ELF-1 (cell line): ENCODE measurements around the gene SIGLEC7.

Source experiments
- DNase-seq: peaks from one replicate; pipeline ENCODE4 v3.0.0-alpha.2; 2016; ENCODE audit warnings: low read depth, low spot score

SIGLEC7 gene

DNA sequence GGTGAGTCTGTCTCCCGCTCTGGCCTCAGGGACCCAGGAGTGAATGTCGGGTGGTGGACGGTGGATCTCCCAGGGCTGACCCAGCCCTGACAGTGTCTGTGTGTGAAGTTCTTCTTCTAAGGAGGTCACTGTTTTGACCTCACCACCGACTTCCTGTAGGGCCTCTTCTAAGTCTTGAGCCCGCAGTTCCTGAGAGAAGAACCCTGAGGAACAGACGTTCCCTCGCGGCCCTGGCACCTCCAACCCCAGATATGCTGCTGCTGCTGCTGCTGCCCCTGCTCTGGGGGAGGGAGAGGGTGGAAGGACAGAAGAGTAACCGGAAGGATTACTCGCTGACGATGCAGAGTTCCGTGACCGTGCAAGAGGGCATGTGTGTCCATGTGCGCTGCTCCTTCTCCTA lies at the start of gene SIGLEC7:
SIGLEC7 (plus strand) TSS at position 183 of the 400 bp plus-strand sequence; CDS start at position 252, 69 bp downstream.
- DNase-seq = no peak

DNA sequence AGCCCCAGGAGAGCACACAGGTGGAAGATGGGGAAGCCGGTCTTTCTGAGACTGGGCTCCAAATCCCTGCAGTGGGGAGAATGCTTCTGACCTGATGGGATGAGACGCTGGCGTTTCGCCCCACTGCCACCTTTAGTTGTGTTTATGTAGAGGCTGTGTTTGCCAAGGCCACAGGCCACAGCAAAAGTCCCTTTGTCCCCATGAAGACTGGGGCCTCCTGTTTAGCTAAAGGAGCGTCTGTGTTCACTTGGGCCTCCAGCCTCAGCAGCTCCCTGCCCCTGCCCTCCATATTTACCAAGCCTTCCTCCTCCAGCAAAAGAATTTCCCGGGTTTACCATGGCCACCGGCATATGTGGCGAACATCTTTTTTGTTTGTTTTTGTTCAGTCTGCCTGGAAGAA lies 49.0 kb upstream of the SIGLEC7 start:
- no peak for DNase-seq

DNA sequence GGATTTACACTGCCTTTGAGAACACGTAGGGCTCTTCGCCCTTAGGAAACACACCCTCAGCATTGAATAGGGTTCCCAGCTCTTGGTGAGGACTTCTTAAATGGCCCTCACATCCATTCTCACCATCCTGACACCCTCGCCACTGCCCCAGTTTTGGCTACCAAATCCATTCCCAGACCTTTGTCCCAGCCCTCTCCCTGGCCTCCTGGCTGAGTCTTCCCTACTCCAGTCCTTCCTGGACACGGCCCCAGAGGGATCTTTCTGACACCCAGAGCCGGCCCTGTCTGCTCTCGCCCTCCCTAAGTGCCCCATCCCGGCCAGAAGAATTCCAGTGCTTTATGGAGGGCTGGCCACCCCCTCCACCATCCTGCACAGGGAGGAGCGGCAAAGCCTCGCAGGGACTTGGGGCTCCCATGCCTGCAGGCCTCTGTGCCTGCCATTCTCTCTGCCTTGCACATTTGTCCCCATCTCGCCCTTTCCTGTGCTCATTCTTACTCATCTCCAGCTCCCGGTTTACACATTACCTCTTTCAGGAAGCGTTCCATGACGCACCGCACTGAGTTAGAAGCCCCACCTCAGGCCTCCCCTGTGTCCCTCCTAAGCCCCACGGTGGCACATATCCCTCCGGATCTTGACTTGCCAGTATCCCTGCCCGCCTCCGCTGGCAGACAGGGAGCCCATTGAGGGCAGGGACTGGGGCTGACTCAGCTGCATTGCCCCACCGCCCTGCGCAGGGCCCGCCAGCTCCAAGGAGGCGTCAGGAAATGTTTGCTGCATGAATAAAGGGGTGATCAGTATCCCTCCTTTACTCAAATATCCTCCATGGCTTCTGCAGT lies 48.4 kb upstream of the SIGLEC7 start:
- DNase-seq = no peak

DNA sequence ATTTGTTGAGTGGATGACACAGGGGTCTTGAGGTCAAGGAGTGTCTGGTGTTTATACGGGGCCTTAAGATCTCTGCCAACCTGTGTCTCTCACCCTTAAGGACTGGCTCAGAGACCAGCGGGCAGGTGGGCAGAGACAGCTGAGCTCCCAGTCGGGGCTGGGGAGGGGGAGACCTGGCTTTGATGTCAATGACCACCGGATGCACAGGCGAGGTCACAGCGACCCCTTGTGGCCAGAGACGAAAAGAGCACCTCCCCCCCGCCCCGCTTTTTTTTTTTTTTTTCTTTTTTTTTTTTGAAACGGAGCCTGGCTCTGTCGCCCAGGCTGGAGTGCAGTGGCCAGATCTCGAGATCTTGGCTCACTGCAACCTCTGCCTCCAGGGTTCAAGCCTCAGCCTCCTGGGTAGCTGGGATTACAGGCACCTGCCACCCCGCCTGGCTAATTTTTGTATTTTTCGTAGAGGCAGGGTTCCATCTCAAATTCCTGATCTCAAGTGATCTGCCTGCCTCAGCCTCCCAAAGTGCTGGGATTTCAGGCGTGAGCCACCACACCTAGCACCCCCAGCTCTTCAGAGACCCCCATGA lies 47.3 kb upstream of the SIGLEC7 start:
- DNase-seq = peak; percentile 79

DNA sequence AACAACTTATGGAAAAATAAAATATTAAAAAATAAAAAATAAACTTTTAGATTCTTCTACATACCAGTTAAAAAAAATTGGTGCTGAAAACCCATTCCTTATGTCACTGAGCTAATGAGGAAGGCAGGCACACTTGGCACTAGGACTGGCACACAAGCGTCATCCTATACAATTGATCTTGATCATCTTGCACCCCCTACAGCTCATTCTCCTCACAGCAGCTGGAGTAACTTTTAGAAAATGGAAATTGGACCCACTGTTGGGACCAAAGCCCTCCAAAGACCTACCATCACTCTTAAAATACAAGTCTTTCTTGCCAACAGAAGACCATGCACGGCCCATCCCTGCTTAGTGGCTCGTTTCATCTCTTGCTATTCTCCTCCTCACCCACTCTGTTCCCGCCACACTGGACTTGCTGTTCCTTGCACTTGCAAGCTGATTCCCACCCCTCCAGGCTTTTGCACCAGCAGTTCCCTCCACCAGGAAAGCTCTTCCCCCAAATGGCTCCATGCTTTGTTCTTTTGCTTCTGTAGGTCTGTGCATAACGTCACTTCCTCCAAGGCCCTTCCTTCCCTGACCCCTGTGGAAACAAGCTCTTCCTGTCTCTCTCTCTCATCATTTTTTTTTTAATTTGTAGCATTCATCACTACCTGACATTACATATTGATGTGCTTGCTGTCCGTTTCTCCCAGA lies 45.5 kb upstream of the SIGLEC7 start:
- DNase-seq = no peak

DNA sequence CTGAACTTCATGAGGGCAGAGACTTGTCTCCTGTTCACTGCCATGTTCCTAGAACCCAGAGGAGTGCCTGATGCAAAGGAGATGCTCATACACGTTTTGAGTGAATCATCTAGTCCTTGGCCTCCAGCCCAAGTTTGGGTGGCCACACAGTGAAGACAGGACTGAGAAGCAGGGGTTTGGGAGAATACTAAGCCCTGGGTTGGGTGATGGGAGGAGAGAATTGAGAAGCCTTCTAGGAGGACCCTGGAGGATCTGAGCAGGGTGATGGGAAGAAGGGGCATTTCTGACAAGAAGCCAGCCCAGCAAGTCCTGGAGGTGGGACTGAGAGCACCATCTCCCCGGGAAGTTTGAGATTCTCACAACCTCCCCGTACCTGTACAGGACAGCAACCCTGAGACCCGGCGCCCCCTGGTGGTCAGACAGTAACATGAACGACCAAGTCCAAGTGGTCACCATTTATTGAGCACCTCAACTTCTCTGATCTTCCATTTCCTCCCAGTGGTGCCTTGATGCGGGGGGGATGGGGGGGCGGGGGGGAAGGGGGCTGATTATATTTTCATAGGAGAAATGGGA lies 44.8 kb upstream of the SIGLEC7 start:
- DNase-seq = peak; percentile 53

DNA sequence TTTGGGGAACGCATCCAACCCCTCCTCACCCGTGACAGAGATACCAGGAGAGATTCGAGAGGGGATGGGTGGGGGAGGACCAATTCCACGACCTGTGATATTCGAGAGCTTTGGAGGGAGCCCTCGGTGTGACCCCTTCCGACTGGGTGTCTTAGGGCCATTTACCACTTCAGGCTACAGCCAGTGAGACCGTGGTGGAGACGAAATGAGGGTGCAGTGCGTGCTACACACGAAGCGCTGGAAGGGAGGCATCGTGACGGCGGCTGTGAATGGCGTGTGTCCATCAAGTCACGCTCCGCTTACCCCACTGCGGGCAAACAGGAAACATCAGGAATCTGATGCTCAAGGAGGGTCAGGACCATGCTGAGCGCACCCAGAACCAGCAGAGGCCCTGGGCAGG lies 44.3 kb upstream of the SIGLEC7 start:
- DNase-seq = no peak

DNA sequence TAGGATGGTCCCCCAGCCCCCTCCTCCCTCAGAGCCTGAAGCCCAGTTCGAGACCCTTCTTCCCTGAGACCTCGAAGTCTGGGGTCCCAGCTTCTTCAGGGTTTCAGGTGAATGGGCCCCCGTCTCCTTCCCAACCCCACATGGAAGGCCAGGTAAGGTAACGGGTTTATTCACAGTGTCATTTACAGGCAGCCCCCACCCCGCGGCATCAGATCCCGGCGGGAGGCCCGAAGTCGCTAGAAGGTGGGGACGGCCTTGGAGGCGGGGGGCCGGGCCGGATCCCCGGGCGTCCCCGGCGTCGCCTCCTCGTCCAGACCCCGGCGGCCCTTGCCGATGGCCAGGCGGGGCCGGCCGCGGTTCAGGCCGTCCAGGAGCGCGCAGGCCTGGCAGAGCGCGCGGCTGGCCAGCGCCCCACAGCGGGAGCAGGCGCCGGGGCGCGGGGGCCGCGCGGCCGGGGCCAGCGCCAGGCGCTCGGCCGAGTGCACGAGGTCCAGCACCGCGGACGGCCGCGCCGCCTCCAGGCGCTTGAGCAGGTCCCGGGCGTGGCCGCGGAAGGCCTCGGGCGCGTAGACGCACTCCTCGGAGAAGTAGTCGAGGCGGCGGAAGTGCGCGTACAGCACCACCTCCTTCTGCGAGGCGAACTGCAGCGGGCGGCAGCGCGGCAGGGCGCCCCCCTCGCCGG lies 43.6 kb upstream of the SIGLEC7 start:
- peak; percentile 71 for DNase-seq

DNA sequence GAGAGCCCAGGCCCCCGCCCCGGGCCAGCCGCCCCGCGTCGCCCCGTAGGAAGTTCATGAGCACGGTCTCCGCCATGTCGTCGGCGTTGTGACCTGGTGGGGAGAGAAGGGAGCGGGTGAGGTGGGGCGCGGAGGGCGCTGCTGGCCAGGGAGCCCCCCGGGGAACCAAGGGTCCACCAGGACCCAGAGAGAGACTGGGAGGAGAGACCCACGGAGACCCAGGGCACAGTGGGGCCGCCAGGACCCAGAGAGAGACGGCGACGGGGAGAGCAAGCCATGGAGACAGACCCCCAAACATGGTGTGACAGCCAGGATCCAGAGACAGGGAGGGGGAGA lies 43.1 kb upstream of the SIGLEC7 start:
- DNase-seq = no peak

DNA sequence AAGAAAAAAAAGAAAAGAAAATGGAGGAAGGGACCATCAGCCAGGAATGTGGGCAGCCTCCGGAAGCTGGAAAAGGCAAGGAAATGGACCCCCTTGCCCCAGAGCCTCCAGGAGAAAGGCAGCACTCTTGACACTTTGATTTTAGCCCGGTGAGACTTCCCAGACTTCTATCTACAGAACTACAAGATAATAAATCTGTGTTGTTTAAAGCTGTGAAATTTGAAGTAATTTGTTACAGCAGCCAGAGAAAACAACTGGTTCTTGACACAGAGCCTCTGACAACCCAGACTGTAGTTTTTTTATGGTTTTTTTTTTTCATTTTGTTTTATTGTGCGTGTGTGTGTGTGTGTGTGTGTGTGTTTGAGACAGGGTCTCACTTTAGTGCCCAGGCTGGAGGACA lies 41.5 kb upstream of the SIGLEC7 start:
- DNase-seq = no peak

DNA sequence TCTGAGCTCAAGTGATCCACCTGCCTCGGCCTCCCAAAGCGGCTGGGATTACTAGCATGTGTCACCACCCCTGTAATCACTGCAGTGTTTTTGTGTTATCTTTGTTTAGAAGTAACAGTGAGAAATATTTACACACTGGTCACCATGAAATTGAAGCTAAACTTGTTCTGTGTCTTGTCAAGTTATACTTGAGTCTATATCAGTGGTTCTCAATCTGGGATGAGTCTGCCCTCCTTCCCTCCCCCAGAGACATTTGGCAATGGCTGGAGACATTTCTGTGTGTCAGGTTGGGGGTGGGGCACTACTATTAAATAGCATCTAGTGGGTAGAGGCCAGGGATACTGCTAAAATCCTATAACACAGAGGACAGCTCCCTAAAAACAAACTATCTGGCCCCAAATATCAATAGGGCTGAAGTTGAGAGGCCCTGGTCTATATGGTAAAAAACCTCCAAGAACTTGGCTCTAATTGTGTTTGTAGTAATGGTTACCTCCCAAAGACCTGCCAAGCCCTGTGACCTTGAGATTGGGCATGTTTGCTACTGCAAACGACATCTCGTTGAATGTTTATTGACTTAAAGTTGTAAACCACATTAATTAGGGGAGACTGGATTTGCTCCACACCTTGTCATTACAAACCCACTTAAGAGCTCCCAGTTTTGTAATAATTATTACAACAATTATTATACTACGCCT lies 40.8 kb upstream of the SIGLEC7 start:
- no peak for DNase-seq

DNA sequence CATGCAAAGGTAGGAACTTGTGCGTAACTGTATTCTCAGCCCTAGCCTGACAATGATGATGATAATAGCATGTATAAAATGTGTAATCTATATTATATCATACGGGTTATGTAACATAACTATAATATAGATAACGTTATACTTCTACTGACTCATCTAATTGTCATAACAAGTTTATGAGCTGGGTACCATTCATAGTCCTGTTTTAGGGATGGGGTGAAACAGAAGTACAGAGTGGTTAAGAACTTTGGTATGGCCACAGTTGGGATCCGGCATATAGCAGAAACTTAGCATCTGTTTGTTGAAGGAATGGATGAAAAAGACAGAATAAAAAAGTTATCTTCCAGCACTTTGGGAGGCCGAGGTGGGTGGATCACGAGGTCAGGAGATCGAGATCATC lies 39.1 kb upstream of the SIGLEC7 start:
- no peak for DNase-seq

DNA sequence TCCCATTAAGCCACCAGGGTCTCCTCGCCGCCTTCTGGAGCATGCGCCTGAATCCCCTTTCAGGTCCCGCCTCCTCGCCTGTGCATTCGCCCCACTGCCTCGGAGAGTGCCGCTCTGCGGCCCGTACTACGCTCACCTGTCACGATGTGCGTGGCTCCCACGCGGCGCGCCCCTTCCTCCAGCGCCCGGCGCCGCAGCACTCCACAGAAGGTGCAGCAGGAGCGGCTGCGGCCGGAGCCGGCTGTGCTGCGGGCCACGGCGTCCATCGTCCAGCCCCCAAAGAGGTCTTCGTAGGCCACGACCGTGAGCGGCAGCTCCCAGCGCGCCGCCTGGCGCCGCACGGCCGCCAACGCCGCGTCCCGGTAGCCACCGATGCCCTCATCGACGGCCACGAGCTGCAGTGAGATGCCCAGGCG lies 38.2 kb upstream of the SIGLEC7 start:
- no peak for DNase-seq

DNA sequence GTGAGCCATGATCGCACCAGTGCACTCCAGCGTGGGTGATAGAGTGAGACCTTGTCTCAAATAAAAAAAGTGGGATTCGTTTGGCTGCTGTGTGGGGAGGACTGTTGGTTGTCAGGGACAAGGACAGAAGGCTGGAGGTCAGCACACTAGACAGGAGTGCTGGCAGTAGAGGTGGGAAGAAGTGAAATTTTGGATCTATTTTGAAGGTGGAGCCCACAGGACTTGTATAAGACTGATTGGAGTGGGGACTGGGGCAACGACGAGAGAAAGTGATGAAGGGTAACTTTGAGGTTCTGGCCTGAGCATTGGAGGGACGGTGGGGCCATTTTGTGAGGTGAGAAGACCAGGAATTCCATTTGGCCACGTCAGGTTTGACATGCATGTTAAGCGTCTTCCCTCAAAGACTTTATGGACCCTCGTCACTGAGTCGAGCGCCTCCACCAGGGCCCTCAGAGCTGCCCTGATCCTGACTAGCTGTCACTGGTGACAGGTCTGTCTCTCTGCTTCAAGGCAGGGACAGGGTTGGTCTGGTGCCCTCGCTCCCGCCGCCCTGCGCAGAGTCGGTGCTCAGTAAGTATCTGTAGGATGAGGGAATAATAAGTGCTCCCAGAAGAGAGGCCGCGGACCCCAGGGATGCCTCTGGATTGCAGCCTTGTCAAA lies 34.6 kb upstream of the SIGLEC7 start:
- DNase-seq = peak; percentile 62

DNA sequence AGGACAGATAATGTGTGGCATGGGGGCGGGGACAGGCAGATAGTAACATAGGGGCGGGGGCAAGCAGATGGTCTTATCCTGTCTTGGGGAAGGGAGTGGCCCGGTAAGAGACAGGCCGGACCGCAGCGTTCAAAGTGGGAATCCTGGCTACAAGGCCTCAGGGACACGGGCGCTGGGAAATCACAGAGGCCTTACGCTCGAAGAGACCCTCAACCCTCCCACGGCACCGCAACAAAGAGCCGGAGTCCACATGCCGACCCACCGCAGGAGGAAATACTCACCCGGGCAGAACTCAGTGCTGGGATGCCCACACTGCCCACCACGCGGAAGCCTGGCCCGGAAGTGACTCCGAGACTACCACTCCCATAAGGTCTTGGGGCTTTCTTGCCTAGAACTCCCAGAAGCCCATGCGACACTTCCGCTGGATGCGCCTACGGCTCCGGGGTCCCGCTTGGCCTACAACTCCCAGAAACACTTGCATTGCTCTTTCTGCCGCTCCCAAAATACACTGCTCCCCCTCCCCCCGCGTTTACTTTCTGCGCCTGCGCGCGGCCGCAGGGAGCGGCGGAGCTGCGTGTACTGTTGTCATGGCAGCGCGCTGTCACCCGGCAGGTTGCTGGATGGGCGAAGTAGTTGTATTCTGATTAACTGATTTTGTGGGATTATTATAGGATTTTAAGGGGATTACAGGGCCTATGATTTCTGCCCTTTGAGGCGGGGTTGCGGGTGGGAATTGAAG lies 33.9 kb upstream of the SIGLEC7 start, which contains the start of gene CTU1:
CTU1 (minus strand) TSS at position 344 of the 739 bp plus-strand sequence. CDS start 3,840 bp downstream, outside the sequence.
- peak; percentile 100 for DNase-seq

DNA sequence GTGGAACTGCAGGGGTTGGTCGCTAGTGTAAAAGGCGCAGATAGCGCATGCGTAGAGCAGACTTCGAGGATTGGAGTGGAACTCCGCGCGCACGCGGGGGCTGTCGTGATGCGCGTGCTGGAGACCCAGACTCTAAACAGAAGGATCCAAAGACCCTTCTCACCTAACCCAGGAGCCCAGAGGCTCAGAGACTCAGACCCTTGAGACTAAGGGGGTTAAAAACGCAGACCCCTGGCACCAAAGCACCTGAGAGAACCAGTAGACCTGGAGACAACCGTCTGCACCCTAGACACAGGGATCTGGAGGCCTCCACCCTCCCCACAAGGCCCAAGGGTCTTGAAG lies 33.3 kb upstream of the SIGLEC7 start:
- DNase-seq = no peak

DNA sequence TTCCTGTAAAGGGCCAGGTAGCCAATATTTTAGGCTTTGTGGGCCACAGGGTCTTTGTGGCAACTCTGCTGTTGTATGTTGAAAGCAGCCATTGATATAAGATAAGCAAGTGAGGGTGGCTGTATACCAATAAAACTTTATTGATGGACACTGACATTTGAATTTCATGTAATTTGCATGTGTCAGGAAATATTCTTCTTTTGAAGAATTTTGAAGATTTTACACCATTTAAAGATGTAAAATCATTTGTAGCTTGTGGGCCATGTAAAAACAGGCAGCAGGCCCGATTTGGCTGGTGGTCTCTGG lies 31.5 kb upstream of the SIGLEC7 start:
- DNase-seq = no peak

DNA sequence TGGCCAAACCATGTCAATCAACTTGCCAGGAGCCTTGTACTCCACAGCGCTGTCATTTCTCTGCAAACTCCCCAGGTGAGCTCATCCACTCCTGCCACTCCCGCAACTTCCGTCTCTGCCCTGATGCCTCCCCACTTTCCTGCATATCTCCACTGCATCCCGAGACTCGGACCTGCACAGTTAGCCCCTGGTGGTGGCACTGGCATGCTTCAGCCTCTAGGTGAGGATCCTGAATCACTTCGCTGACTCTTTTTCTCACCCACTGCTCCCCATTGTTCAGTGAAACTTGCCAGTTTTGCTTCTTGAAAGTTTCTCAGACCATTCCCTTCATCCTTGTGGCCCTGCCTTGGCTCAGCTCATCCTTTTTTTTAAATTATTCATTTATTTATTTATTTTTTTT lies 30.5 kb upstream of the SIGLEC7 start:
- peak; percentile 20 for DNase-seq

DNA sequence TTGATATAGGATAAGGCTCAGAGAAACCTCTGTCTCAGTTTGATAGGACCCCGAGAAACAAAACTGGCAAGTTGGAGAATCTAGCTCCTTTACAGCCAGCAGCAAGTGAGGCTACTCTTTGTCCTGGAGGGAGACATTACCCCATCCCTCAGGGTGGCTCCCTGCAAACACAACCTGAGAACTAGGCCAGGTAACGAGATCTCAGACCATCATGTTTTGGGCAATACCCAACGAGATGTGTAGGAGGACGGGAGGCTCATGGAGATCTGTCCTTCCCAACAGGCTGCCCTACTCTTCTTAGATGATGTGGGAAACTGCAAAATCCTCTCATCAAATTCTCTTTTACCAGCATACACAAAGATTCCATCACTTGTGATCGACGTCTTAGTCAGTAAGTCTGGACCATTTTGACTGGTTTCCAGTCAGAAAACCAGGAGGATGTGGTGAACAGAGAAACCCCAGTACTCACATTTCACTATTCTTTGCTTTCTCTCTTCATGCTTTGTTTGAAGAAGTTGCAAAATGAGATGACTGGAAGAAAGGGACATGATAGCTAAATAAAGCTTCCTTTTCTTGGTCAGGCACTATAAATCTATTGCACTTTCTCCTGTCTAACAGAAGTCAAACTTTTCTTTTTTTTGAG lies 27.9 kb upstream of the SIGLEC7 start:
- no peak for DNase-seq
